Activated T-cell treated with anti-CD3 and anti-CD28 coated beads, Interleukin-2, amount 50 U/mL, for 1 hour (primary cell): Measurements from ENCODE around the gene DYNC1H1.
A peak's percentile ranks its signal among the peaks of the same experiment; 100 is the strongest.

Experiments used
- DNase-seq: peaks from one replicate; pipeline ENCODE4 v3.0.0-alpha.2; 2020

DYNC1H1 gene

GRCh38 chr14:101964297-101965180 is at the start of gene DYNC1H1:
Gene DYNC1H1, plus strand, starts transcription at chr14:101964573. Its CDS starts 119 bp downstream, at chr14:101964692.
- DNase-seq: peak; percentile 89

GRCh38 chr14:101915871-101916815 is 48.2 kb upstream of the DYNC1H1 start:
- DNase-seq: no peak

- no peak for DNase-seq
Observed at GRCh38 chr14:101916816-101917412, 47.5 kb upstream of the DYNC1H1 start.

- DNase-seq: no peak
Observed at GRCh38 chr14:101917413-101918017, 46.9 kb upstream of the DYNC1H1 start.

GRCh38 chr14:101918065-101918989 is 46.0 kb upstream of the DYNC1H1 start:
- no peak for DNase-seq

- no peak for DNase-seq
Observed at GRCh38 chr14:101920271-101920670, 44.1 kb upstream of the DYNC1H1 start.

DNA sequence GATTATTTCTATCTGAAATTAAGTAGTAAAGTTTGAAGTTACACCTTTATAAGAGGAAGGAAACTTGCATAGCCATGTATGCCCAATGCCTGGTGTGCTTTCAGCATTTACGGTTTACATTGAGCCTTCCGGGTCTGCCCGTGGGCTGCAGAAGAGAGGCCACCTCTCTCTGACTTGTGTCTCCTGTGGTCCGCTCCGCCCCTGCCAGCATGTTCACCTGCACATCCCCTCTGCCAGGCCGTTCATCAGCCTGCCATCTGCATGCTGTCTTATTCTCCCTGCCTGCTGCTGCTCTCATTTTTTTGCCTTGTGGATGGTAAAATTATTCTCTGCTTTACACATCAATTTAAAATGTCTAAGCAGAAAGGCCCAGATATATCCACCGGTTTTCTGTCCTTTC is 41.5 kb upstream of the DYNC1H1 start:
- no peak for DNase-seq

GRCh38 chr14:101925152-101925551 is 39.2 kb upstream of the DYNC1H1 start:
- DNase-seq: no peak

DNA sequence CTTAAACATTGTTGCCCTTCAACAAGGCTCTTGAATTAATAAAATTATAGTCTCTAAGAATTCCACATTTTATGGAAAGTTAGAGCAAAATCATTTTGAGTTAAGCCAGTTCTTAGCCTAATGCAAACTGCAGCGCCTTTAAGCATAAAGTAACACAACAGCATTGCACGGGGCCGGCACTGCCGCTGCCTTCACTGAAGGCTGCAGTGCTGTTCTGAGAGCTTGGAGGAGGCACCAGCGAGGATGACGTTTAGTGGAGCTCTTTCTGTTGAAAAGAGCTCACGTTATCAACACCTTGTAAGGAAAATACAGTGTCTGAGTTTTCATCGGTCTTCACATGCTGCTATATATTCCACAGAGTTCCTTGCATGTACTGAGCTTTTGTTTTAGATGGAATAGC is 38.3 kb upstream of the DYNC1H1 start:
- DNase-seq: no peak

DNA sequence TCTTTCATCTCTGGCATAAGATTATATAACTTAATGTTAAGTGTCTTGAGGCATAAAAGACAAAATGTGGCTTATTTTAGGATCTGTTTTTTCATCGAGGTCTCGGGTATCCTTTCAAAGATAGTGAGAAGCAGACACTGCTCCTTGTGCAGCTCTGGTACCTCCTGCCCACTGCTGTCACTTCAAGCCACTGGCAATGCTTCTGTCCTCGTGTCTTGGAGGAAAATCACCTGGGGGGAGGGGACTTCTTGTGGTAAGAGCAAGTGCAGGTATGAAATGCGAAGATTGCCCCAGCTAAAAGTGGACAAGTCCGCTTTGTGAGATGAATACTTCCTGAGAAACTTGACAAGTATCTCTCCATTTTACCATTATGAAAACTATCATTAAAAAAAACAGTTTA is 37.8 kb upstream of the DYNC1H1 start:
- DNase-seq: no peak

DNA sequence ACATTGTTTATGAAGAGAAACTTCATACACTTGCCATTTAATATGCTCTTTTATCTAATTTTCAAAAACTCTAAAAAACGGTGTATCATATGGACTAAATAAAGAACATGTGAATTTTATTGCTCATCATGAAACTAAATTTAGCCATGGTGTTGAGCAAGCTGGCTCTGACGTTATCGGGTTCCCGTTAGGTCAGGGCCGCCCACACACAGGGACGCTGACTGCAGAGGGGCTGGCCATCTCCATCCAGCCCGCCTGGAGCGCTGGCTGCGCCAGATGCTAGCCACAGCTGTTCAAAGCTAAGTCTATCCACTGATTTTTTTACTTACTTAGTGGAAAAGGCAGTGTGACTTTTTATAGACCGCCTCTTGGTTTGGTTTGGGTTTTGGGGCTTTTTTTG is 36.5 kb upstream of the DYNC1H1 start:
- DNase-seq: no peak

DNA sequence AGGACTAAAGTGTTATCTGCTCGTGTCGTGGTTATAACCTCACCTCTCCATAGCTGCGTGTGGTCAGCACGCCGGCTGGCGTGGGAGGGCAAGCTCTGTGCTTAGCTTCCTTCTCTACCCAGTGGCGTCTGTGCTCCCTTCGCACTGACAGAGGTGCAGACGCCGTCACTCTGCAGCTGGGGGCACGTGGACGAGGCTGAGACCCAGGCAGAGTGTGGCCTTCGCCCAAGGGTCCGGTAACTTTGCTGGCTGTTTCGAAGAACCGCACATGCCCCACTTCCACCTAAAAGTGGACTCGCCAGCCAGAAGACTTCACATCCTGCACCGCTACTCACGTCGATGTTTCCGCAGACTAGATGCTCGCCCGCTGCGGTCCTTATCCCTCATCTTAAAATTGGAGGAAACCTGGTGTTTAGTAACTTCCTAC is 35.9 kb upstream of the DYNC1H1 start:
- DNase-seq: no peak

- DNase-seq: no peak
Observed at GRCh38 chr14:101929096-101929495, 35.3 kb upstream of the DYNC1H1 start.

GRCh38 chr14:101929946-101930345 is 34.4 kb upstream of the DYNC1H1 start:
- no peak for DNase-seq

GRCh38 chr14:101932673-101933072 is 31.7 kb upstream of the DYNC1H1 start:
- no peak for DNase-seq

DNA sequence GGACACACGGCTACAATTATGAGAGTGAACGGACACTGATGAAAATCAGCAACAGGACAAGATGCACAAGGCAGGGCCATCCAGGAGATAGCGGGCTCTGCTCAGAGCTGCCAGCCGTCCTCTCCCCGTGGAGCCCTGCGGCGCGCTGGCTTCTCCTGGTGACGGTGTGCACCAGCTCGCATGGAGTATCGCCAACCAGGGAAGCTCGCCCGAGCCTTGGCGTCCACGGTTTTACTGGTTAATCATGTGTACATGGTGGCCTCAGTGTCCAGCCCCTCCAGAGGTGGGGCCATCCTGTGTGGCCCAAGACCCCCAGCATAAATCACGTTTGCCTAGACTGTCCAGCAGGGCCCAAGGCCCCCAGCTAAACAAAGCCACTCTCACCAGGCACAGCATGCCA is 31.2 kb upstream of the DYNC1H1 start:
- no peak for DNase-seq

DNA sequence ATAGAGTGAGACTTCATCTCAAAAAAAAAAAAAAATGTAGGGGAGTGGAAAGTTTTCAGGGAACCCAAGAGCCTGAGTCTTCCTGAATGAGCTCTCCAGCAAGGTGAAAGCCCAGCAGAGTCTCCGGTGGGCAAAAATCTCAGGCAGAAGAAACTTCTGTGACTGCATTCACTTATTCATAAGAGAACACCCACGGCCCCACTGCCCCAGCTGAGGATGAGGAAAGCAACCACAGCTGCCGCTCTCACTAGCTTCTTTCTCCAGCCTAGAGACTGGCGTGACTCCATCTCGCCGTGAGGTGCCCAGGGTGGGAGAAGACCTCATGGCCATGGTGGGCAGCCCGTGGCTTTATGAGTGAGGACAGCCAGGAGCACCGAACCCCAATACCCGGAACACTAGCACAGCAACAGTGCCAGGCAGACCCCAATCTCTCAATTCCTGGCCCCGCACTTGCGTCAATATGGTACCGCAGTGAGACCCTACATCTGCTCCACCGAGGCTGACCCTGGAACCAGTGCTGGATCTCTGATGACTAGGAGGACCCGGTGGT is 29.7 kb upstream of the DYNC1H1 start:
- DNase-seq: no peak

- no peak for DNase-seq
Observed at GRCh38 chr14:101937926-101938767, 26.2 kb upstream of the DYNC1H1 start.

GRCh38 chr14:101939646-101940170 is 24.7 kb upstream of the DYNC1H1 start:
- DNase-seq: no peak

DNA sequence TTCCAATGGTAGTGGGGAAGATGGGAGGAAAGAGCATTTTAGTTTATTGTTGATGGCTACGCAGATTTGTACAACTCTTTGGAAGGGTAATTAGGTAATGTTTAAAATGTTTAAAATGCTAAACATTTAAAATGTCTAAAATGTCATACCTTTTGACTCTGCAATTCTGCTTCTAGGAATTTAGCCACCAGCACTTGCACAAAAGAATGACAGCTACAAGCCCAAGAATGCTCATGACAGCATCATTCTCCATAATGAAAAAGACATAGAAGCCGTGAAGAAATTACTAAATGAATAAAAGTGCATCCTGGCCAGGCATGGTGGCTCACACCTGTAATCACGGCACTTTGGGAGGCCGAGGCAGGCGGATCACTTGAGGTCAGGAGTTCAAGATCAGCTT is 19.9 kb upstream of the DYNC1H1 start:
- no peak for DNase-seq
